ACC112 (cell line): Measurements from ENCODE around the gene PFKFB2.

Experiments used
- H2AFZ ChIP-seq: fragments of 200-600 bp; sonication (generic); one replicate; pipeline ENCODE4 v1.6.0; 2017; ENCODE audit warnings: antibody characterized with exemption, low read length; ENCODE audit not compliant: unreplicated experiment
- H3K27ac ChIP-seq: fragments of 200-600 bp; sonication (generic); 2 replicates; pipeline ENCODE4 v1.5.1; 2014; ENCODE audit warnings: low read depth, mild to moderate bottlenecking, antibody characterized with exemption, low read length, moderate library complexity
- H3K27me3 ChIP-seq: fragments of 200-600 bp; sonication (generic); 2 replicates; pipeline ENCODE4 v1.6.1; 2014; ENCODE audit warnings: mild to moderate bottlenecking, antibody characterized with exemption, low read length, moderate library complexity, mixed read lengths; ENCODE audit not compliant: insufficient read depth
- H3K36me3 ChIP-seq: fragments of 200-600 bp; sonication (generic); 2 replicates; pipeline ENCODE4 v1.6.1; 2016; ENCODE audit warnings: mild to moderate bottlenecking, antibody characterized with exemption, low read length, moderate library complexity, mixed read lengths; ENCODE audit not compliant: insufficient read depth
- H3K4me1 ChIP-seq: fragments of 200-600 bp; sonication (generic); one replicate; pipeline ENCODE4 v1.6.1; 2016; ENCODE audit warnings: low read length, mixed read lengths; ENCODE audit not compliant: insufficient read depth, unreplicated experiment, control insufficient read depth
- H3K4me3 ChIP-seq: fragments of 200-600 bp; sonication (generic); 2 replicates; pipeline ENCODE4 v1.5.1; 2014; ENCODE audit warnings: mild to moderate bottlenecking, low read depth, low read length
- H3K79me2 ChIP-seq: fragments of 200-600 bp; sonication (generic); one replicate; pipeline ENCODE4 v1.6.0; 2016; ENCODE audit warnings: low read length; ENCODE audit not compliant: control insufficient read depth, unreplicated experiment, insufficient read depth

Gene PFKFB2

DNA sequence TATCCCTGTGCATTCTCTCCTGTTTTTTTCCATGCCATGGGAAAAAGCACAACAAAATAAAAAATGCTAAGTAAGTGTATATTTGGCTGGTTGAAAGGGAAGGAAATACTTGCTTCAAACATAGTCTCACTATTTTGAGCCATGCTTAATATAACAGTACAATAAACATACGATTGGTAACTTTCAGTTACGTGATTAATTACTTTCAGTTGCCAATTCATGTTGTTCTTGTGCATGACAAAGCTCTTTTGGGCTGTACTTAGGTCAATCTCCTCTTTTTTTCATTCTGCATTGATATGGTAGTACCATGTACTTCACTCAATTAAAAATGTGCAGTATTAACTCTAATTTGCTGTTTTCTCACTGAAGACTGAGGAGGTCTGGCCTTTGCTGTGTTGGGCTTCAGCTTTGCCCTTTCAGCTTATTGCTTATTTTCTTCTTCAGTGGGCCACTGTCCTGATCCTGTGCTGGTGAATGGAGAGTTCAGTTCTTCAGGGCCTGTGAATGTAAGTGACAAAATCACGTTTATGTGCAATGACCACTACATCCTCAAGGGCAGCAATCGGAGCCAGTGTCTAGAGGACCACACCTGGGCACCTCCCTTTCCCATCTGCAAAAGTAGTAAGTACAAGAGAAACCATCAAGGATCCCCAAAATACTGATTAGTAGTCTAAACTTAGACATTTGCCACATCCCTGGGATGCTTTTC lies 38.3 kb downstream of the PFKFB2 start:
- no peak overlapping the region for H3K27ac ChIP-seq
- no peak overlapping the region for H3K4me3 ChIP-seq
- H3K27me3 ChIP-seq = peaks cover 4% of the 10 kb centered on the region
- no peaks in the 10 kb centered on the region for H3K79me2 ChIP-seq
- H2AFZ ChIP-seq = no peak overlapping the region
- no peaks in the 10 kb centered on the region for H3K36me3 ChIP-seq
- H3K4me1 ChIP-seq = no peaks in the 10 kb centered on the region

DNA sequence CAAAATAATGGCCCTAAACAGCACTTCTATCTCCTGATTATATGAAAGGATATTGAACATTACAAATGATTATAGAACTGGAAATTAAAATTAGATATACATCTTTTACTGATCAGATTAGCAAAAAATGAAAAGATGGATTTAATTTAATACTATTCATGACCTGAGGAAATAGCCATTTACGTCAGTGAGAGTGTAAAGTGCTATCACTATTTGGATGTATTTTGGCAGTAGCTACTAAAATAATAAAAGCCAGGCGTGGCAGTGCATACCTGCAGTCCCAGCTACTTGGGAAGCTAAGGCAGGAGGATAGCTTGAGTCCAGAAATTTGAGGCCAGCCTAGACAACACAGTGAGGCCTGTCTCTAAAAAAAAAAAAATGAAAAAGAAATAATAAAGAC lies 40.9 kb downstream of the PFKFB2 start:
- H3K27ac ChIP-seq = no peak overlapping the region
- no peak overlapping the region for H3K4me3 ChIP-seq
- H3K4me1 ChIP-seq = no peaks in the 10 kb centered on the region
- peaks cover 8% of the 10 kb centered on the region; the same call in 1 of the 2 replicates for H3K27me3 ChIP-seq
- no peak overlapping the region for H2AFZ ChIP-seq
- H3K36me3 ChIP-seq = no peaks in the 10 kb centered on the region
- H3K79me2 ChIP-seq = no peaks in the 10 kb centered on the region

DNA sequence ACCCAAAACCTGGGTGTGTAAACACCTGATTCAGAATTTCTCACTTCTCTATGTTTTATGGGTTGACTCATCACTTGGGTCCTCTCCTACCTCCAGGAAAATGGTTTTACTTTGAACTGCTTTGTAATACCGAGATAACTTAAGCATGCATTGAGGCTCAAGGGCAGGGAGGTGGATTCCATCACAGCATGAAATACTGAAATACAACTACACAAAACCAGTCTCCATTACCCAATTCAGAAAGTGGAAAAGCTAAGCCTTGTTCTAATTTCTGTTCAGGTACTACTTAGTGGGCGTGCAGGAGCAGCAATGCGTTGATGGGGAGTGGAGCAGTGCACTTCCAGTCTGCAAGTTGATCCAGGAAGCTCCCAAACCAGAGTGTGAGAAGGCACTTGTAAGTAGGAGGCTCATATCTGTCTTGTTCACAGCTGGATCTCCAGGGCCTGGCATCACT lies 44.8 kb downstream of the PFKFB2 start:
- Histone ChIP-seq H3K27me3 (peaks cover 17% of the 10 kb centered on the region; the same call in 1 of the 2 replicates), H3K79me2 (no peaks in the 10 kb centered on the region), H2AFZ (no peak overlapping the region), H3K27ac (no peak overlapping the region), H3K4me3 (no peak overlapping the region), H3K36me3 (no peaks in the 10 kb centered on the region), H3K4me1 (no peaks in the 10 kb centered on the region)

DNA sequence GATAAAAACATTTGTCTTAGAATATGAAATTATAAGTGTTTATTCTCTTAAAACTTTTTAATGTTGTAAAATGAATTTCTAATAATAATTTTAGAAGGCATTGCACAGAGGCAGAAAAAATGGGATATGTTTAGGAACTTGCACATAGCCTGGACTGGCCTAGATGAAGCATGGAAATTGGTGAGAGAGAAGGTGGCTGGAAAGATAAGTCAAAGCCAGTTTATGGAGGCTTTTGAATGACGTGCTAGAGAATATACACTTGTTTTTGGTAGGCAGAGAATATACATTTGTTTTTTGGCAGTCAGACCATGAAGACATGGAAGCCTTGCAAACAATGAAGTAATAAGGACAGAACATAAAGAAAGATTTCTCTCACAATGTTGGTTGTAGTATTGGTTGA lies 48.6 kb downstream of the PFKFB2 start:
- H3K4me1 ChIP-seq = no peaks in the 10 kb centered on the region
- no peak overlapping the region for H2AFZ ChIP-seq
- no peak overlapping the region for H3K4me3 ChIP-seq
- peaks cover 43% of the 10 kb centered on the region; the same call in 1 of the 2 replicates for H3K27me3 ChIP-seq
- H3K36me3 ChIP-seq = no peaks in the 10 kb centered on the region
- H3K79me2 ChIP-seq = no peaks in the 10 kb centered on the region
- H3K27ac ChIP-seq = no peak overlapping the region

DNA sequence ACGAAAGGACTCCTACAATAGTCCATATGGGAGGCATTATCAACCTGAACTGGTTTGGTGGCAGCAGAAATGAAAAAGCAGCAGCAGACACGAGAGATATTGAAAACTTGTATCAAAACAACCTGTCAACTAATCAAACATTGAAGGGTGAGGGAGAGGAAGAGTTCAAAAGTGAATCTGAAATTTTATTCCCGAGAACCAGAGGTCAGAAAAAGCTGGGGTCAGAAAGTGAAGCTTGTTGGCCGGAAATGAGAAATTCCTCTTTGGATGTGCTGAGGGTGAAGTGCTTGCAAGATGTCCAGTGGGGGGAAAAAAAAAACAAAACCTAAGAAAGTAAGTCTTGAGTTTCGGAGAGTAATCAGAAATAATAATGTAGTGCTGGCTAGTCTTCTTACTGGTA lies 49.1 kb downstream of the PFKFB2 start:
- Histone ChIP-seq H3K4me1 (no peaks in the 10 kb centered on the region), H3K36me3 (no peaks in the 10 kb centered on the region), H3K4me3 (no peak overlapping the region), H3K79me2 (no peaks in the 10 kb centered on the region), H3K27me3 (peaks cover 47% of the 10 kb centered on the region; the same call in 1 of the 2 replicates), H2AFZ (no peak overlapping the region), H3K27ac (no peak overlapping the region)

DNA sequence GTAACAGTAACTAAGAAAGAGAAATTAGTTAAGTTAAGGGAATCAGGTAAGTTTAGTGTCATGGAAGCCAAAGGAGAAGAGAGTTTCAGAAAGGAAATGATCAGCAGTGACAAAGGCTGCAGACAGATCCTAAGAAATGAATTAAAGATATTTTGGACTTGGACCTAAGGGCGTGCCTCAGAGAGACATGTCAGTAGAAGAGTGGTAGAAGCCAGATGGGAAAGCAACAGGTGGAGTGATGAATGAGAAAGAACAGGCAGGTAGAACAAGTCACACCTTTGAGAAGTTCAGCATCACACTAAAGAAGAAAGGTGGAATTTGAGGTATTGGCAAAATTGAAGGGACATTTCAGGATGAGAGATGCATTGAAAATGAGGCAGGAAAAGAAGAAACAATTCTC lies 49.6 kb downstream of the PFKFB2 start:
- Histone ChIP-seq H3K4me3 (no peak overlapping the region), H2AFZ (no peak overlapping the region), H3K4me1 (no peaks in the 10 kb centered on the region), H3K27ac (no peak overlapping the region), H3K36me3 (no peaks in the 10 kb centered on the region), H3K79me2 (no peaks in the 10 kb centered on the region), H3K27me3 (peaks cover 50% of the 10 kb centered on the region; the same call in 1 of the 2 replicates)

DNA sequence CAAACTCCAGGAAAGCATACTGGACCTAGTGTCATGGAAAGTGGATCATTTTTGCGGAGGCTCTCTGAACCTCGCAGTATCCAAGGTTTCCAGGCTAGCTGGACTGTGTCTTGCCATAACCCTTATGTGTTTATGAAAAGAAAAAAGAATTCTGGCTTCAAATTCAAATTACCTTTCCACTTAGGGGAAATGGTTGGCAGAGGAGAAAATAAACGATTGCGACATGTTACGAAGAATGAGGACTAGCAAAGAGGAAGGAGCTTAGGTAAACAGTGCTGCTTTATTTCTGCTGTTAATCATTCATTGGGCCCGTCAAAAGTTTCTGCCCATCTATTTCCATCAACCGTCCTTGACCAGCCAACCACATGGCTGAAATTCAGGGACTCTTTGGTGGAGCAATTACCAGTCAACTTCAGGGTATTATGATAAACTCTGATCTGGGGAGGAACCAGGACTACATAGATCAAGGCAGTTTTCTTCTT lies 50.9 kb downstream of the PFKFB2 start, which contains the start of gene C4BPA:
Gene C4BPA, plus strand, starts transcription at position 342 of the 482 bp plus-strand sequence. CDS start 8,793 bp downstream, outside the sequence.
- H2AFZ ChIP-seq = no peak within 1 kb of the TSS
- no peak within 1 kb of the TSS for H3K27ac ChIP-seq
- no peak within 1 kb of the TSS for H3K4me3 ChIP-seq
- H3K36me3 ChIP-seq = no peaks in the 10 kb centered on the region
- no peaks in the 10 kb centered on the region for H3K79me2 ChIP-seq
- no peaks in the 10 kb centered on the region for H3K4me1 ChIP-seq
- peaks cover 47% of the 10 kb centered on the region; the same call in 1 of the 2 replicates for H3K27me3 ChIP-seq

DNA sequence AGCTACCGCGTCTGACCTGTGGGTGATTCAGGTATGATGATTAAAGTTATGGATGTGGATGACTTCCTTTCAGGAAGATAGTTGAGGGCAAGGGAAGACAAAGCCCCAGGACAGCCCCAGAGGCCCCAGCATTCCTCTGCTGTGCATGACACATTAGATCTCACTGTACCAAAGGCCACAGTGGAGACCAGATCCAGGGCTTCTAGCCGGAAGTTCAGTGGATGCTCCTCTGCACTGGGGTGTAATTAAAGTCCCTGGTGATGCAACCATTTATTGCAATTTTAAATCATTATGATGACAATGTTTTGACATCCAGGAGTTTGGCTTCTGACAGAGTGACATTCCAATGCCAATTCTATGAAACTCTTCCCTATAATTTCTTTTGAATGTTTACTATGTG lies 55.9 kb downstream of the PFKFB2 start:
- Histone ChIP-seq H3K4me3 (no peak overlapping the region), H3K27me3 (peaks cover 42% of the 10 kb centered on the region; the same call in 1 of the 2 replicates), H3K79me2 (no peaks in the 10 kb centered on the region), H3K27ac (no peak overlapping the region), H2AFZ (no peak overlapping the region), H3K36me3 (no peaks in the 10 kb centered on the region), H3K4me1 (no peaks in the 10 kb centered on the region)

DNA sequence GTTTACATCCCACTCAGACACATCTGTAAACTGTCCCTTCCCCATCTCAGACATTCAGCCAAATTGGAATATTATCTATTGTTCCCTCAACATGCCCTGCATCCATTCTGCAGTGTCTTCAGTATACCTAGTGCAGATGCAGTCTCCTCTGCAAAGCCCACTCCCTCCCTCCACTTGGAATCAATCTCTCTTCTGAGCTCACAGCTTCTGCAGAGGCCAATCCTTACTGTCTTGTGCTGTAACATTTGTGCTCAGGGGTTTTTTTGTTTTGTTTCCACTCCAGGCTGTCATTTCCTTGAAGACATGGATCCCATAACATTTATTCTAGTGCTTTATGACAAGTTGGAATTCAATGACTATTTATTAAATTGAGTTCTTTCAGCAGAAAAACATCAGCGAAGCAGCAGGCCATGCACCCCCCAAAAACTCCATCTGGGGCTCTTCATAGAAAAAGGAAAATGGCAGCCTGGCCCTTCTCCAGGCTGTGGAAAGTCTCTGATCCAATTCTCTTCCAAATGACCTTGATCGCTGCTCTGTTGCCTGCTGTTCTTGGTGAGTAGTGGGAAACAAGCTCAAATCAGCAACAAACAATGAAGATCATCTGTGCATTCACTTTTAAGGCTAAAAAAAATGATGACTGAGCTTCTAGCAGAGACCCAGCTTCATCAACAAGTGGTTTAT lies 59.7 kb downstream of the PFKFB2 start:
- Histone ChIP-seq H3K27ac (no peak overlapping the region), H3K27me3 (peaks cover 20% of the 10 kb centered on the region; the same call in 1 of the 2 replicates), H3K79me2 (no peaks in the 10 kb centered on the region), H3K4me1 (no peaks in the 10 kb centered on the region), H3K36me3 (no peaks in the 10 kb centered on the region), H3K4me3 (no peak overlapping the region), H2AFZ (no peak overlapping the region)

DNA sequence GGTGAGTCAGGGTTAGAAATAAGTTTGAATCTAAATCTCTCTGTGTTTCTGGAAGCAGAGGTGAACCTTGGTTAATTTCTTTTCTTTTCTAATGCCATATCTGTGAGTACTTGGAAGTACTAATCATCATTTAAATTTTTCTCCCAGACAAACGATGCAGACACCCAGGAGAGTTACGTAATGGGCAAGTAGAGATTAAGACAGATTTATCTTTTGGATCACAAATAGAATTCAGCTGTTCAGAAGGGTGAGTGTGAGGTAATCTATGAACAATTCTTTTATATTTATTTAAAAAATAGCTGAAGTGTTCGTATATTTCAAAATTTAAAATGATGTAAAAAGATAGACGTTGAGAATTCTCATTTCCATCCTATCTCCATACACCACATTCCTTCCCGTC lies 62.2 kb downstream of the PFKFB2 start:
- no peak overlapping the region for H3K27ac ChIP-seq
- H3K4me3 ChIP-seq = no peak overlapping the region
- H2AFZ ChIP-seq = no peak overlapping the region
- no peaks in the 10 kb centered on the region for H3K4me1 ChIP-seq
- peaks cover 20% of the 10 kb centered on the region; the same call in 1 of the 2 replicates for H3K27me3 ChIP-seq
- no peaks in the 10 kb centered on the region for H3K36me3 ChIP-seq
- no peaks in the 10 kb centered on the region for H3K79me2 ChIP-seq
